Measurements from ENCODE around the gene ATAD5. TPM values are rescaled to one million over a fixed set of nuclear protein-coding genes. Genes with fewer than 3 reads are reported as not detected.

The ATAD5 gene
- total RNA-seq, 1 experiment from 2014 or later, result 26.0 TPM

DNA sequence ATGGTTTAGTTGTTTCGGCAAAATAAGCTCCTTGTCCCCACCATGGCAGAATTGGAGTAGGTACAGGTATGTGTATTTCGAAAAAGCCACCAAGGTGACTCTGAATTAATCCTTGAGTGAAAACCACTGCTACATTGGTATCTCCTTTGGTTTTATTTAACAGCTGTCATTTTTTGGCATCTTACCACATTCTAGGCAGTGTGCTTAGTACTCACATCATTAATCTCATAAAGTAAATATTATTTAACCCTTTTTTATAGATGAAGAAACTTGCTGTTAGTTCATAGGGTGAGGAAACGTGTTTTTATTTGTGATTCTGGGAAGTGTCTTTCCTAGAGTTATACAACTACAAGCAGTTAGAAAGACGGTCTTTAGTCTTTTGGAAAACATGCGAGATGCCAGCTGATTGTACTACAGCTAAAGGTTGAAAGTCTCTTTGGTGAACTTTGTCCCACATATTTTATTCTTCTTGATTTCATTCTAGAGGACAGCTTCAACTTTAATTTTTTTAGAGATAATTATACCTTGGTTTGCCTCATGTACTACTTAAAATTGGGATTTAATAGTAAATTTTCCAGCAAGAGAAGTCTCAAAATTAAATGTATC lies 6.5 kb downstream of the ATAD5 start (continued):
- TF ChIP-seq, protein P1, sequence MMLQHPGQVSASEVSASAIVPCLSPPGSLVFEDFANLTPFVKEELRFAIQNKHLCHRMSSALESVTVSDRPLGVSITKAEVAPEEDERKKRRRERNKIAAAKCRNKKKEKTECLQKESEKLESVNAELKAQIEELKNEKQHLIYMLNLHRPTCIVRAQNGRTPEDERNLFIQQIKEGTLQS (CRISPR knock-in tag; conservative IDR thresholded peaks at IDR 0.05), result no peak
- TF ChIP-seq ZBTB21 (CRISPR knock-in tag; IDR thresholded peaks at IDR 0.05; ENCODE audit: borderline replicate concordance) (no peak), IRF2 (CRISPR knock-in tag; IDR thresholded peaks at IDR 0.05; ENCODE audit: borderline replicate concordance, low read depth) (no peak), SP1 (CRISPR knock-in tag; conservative IDR thresholded peaks at IDR 0.05) (no peak), TP53 (CRISPR knock-in tag; IDR thresholded peaks at IDR 0.05) (no peak)
- TF ChIP-seq, protein P2, sequence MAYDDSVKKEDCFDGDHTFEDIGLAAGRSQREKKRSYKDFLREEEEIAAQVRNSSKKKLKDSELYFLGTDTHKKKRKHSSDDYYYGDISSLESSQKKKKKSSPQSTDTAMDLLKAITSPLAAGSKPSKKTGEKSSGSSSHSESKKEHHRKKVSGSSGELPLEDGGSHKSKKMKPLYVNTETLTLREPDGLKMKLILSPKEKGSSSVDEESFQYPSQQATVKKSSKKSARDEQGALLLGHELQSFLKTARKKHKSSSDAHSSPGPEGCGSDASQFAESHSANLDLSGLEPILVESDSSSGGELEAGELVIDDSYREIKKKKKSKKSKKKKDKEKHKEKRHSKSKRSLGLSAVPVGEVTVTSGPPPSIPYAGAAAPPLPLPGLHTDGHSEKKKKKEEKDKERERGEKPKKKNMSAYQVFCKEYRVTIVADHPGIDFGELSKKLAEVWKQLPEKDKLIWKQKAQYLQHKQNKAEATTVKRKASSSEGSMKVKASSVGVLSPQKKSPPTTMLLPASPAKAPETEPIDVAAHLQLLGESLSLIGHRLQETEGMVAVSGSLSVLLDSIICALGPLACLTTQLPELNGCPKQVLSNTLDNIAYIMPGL (CRISPR knock-in tag; IDR thresholded peaks at IDR 0.05), result no peak
- TF ChIP-seq, protein P3, sequence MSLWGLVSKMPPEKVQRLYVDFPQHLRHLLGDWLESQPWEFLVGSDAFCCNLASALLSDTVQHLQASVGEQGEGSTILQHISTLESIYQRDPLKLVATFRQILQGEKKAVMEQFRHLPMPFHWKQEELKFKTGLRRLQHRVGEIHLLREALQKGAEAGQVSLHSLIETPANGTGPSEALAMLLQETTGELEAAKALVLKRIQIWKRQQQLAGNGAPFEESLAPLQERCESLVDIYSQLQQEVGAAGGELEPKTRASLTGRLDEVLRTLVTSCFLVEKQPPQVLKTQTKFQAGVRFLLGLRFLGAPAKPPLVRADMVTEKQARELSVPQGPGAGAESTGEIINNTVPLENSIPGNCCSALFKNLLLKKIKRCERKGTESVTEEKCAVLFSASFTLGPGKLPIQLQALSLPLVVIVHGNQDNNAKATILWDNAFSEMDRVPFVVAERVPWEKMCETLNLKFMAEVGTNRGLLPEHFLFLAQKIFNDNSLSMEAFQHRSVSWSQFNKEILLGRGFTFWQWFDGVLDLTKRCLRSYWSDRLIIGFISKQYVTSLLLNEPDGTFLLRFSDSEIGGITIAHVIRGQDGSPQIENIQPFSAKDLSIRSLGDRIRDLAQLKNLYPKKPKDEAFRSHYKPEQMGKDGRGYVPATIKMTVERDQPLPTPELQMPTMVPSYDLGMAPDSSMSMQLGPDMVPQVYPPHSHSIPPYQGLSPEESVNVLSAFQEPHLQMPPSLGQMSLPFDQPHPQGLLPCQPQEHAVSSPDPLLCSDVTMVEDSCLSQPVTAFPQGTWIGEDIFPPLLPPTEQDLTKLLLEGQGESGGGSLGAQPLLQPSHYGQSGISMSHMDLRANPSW (CRISPR knock-in tag; conservative IDR thresholded peaks at IDR 0.05; ENCODE audit: low read depth), result no peak
- TF ChIP-seq, protein P4, sequence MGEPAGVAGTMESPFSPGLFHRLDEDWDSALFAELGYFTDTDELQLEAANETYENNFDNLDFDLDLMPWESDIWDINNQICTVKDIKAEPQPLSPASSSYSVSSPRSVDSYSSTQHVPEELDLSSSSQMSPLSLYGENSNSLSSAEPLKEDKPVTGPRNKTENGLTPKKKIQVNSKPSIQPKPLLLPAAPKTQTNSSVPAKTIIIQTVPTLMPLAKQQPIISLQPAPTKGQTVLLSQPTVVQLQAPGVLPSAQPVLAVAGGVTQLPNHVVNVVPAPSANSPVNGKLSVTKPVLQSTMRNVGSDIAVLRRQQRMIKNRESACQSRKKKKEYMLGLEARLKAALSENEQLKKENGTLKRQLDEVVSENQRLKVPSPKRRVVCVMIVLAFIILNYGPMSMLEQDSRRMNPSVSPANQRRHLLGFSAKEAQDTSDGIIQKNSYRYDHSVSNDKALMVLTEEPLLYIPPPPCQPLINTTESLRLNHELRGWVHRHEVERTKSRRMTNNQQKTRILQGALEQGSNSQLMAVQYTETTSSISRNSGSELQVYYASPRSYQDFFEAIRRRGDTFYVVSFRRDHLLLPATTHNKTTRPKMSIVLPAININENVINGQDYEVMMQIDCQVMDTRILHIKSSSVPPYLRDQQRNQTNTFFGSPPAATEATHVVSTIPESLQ (CRISPR knock-in tag; IDR thresholded peaks at IDR 0.05), result no peak
- TF ChIP-seq, protein P5, sequence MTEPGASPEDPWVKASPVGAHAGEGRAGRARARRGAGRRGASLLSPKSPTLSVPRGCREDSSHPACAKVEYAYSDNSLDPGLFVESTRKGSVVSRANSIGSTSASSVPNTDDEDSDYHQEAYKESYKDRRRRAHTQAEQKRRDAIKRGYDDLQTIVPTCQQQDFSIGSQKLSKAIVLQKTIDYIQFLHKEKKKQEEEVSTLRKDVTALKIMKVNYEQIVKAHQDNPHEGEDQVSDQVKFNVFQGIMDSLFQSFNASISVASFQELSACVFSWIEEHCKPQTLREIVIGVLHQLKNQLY (CRISPR knock-in tag; IDR thresholded peaks at IDR 0.05), result no peak

DNA sequence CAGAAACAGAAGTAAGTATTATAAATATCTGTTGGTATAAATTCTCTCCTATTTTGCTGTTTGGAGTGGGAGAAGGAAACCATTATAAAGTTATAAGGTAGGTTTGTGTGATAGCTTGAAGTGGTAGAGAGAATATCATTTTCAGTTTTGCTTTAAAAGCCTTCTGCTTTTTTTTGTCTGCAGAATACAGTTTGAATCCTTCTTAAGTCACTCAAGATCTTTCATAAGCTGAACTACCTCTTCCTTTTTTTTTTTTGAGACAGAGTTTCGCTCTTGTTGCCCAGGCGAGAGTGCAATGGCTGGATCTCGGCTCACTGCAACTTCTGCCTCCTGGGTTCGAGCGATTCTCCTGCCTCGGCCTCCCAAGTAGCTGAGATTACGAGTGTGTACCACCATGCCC lies 9.0 kb downstream of the ATAD5 start:
- ATAC-seq, result no peak
- H3K27me3 Mint-ChIP-seq (ENCODE audit: low read depth), result no peaks in the 10 kb centered on the region
- peaks cover 53% of the 10 kb centered on the region for H3K36me3 Mint-ChIP-seq
- CTCF ChIA-PET, result no interaction called here
- no peak overlapping the region for H3K27ac Mint-ChIP-seq
- DNase-seq (ENCODE audit: low spot score), result no peak
- H3K4me3 Mint-ChIP-seq, result no peak overlapping the region
- no peaks in the 10 kb centered on the region for H3K4me1 Mint-ChIP-seq
- TF ChIP-seq GRHL2 (CRISPR knock-in tag; IDR thresholded peaks at IDR 0.05; ENCODE audit: insufficient replicate concordance, severe bottlenecking) (no peak), ELF4 (CRISPR knock-in tag; IDR thresholded peaks at IDR 0.05; ENCODE audit: low read depth) (no peak)
- POLR2A ChIA-PET, result interaction anchor here (0.6 kb wide), 1 partner anchor 9 kb away, joined by 3 read pairs; no protein-coding TSS in a partner anchor
- no peaks in the 10 kb centered on the region for H3K9me3 Mint-ChIP-seq

DNA sequence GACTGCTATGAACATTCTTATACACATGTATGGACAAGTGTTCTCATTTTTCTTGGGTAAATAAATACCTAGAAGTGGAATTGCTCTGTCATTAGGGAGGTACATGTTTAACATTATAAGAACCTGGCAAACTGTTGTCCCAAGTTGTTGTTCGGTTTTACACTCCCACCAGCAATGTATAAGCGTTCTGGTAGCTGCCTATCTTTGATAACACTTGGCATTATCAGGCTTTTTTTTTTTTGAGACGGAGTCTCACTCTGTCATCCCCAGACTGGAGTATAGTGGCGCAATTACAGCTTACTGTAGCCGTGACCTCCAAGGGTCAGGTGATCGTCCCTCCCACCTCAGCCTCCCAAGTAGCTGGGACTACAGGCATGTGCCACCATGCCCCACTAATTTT lies 16.3 kb downstream of the ATAD5 start:
- CTCF ChIA-PET, result no interaction called here

More for the DNA sequence above, 16.3 kb downstream of the ATAD5 start:
- H3K9me3 Mint-ChIP-seq, result no peaks in the 10 kb centered on the region
- no peak overlapping the region for H3K27ac Mint-ChIP-seq
- DNase-seq (ENCODE audit: low spot score) (no peak), ATAC-seq (no peak)
- TF ChIP-seq NFE2L1 (CRISPR knock-in tag; IDR thresholded peaks at IDR 0.05), result no peak
- TF ChIP-seq TCF7 (CRISPR knock-in tag; IDR thresholded peaks at IDR 0.05; ENCODE audit: low read depth), result no peak
- TF ChIP-seq ZNF396 (CRISPR knock-in tag; IDR thresholded peaks at IDR 0.05; ENCODE audit: borderline replicate concordance), result no peak
- no peak for TF ChIP-seq NFATC4 (CRISPR knock-in tag; IDR thresholded peaks at IDR 0.05)
- TF ChIP-seq, protein P6, sequence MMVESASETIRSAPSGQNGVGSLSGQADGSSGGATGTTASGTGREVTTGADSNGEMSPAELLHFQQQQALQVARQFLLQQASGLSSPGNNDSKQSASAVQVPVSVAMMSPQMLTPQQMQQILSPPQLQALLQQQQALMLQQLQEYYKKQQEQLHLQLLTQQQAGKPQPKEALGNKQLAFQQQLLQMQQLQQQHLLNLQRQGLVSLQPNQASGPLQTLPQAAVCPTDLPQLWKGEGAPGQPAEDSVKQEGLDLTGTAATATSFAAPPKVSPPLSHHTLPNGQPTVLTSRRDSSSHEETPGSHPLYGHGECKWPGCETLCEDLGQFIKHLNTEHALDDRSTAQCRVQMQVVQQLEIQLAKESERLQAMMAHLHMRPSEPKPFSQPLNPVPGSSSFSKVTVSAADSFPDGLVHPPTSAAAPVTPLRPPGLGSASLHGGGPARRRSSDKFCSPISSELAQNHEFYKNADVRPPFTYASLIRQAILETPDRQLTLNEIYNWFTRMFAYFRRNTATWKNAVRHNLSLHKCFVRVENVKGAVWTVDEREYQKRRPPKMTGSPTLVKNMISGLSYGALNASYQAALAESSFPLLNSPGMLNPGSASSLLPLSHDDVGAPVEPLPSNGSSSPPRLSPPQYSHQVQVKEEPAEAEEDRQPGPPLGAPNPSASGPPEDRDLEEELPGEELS (CRISPR knock-in tag; IDR thresholded peaks at IDR 0.05), result no peak
- no peak for TF ChIP-seq TEAD4 (CRISPR knock-in tag; IDR thresholded peaks at IDR 0.05)
- POLR2A ChIA-PET, result no interaction called here
- H3K4me1 Mint-ChIP-seq, result no peaks in the 10 kb centered on the region
- peaks cover 30% of the 10 kb centered on the region for H3K36me3 Mint-ChIP-seq
- H3K4me3 Mint-ChIP-seq, result no peak overlapping the region
- H3K27me3 Mint-ChIP-seq (ENCODE audit: low read depth), result no peaks in the 10 kb centered on the region
